Osteoblast (primary cell): ENCODE measurements around the gene TNP2. TPM values are rescaled to one million over a fixed set of nuclear protein-coding genes. Genes with fewer than 3 reads are reported as not detected.

Experiments
- DNase-seq: peaks from one replicate; pipeline ENCODE4 v3.0.0; 2011; ENCODE audit warnings: low spot score, mixed read lengths; ENCODE audit not compliant: insufficient read length; ENCODE audit errors: missing footprints
- H2AFZ ChIP-seq: 2 replicates; pipeline ENCODE4 v1.6.0; 2011; ENCODE audit warnings: mild to moderate bottlenecking, low read length
- H3K27ac ChIP-seq: 2 replicates; pipeline ENCODE4 v1.5.1; 2011; ENCODE audit warnings: mild to moderate bottlenecking, low read depth, low read length, moderate library complexity
- H3K27me3 ChIP-seq: 2 replicates; pipeline ENCODE4 v1.6.0; 2012; ENCODE audit warnings: mild to moderate bottlenecking, control low read depth, inconsistent platforms, low read length, moderate library complexity; ENCODE audit not compliant: insufficient read depth
- H3K36me3 ChIP-seq: 2 replicates; pipeline ENCODE4 v1.5.1; 2011; ENCODE audit warnings: mild to moderate bottlenecking, low read length, control low read depth, moderate library complexity; ENCODE audit not compliant: insufficient read depth
- H3K4me1 ChIP-seq: 2 replicates; pipeline ENCODE4 v1.5.1; 2011; ENCODE audit warnings: mild to moderate bottlenecking, low read length, control low read depth, moderate library complexity; ENCODE audit not compliant: insufficient read depth
- H3K4me2 ChIP-seq: 2 replicates; pipeline ENCODE4 v1.6.0; 2011; ENCODE audit warnings: mild to moderate bottlenecking, low read length; ENCODE audit not compliant: insufficient read depth
- H3K4me3 ChIP-seq: fragments of 200-600 bp; sonication (generic); 3 replicates; pipeline ENCODE4 v1.5.1; 2012; ENCODE audit warnings: mild to moderate bottlenecking, low read length, inconsistent platforms; ENCODE audit not compliant: insufficient read depth
- H3K79me2 ChIP-seq: 2 replicates; pipeline ENCODE4 v1.6.0; 2012; ENCODE audit warnings: mild to moderate bottlenecking, low read length, control low read depth, inconsistent platforms; ENCODE audit not compliant: insufficient read depth
- H3K9me3 ChIP-seq: 2 replicates; pipeline ENCODE4 v1.5.1; 2011; ENCODE audit warnings: low read depth, low read length, control low read depth
- H4K20me1 ChIP-seq: 2 replicates; pipeline ENCODE4 v1.6.0; 2012; ENCODE audit warnings: mild to moderate bottlenecking, low read length, control low read depth; ENCODE audit not compliant: insufficient read depth
- CTCF ChIP-seq: IDR thresholded peaks from 2 replicates; pipeline ENCODE4 v1.5.1; 2011; ENCODE audit warnings: mild to moderate bottlenecking, low read depth, low read length, moderate library complexity; ENCODE audit errors: extremely low read depth
- total RNA-seq: library from RNA; depleted of rRNA; stranded (reverse); fragments of >200 nt; gene quantifications from 2 replicates; pipeline ENCODE4 v1.2.3, GENCODE V29; 2012

TNP2 gene
- total RNA-seq, 1 donor: not detected

- H3K9me3 ChIP-seq: no peaks in the 10 kb centered on the region
- DNase-seq: no peak
- H3K36me3 ChIP-seq: no peaks in the 10 kb centered on the region
- H3K79me2 ChIP-seq: no peaks in the 10 kb centered on the region
- no peaks in the 10 kb centered on the region for H4K20me1 ChIP-seq
- no peak for TF ChIP-seq CTCF
- no peak overlapping the region for H2AFZ ChIP-seq
- H3K4me1 ChIP-seq: no peaks in the 10 kb centered on the region
- no peak overlapping the region for H3K27ac ChIP-seq
- no peaks in the 10 kb centered on the region for H3K27me3 ChIP-seq
- H3K4me2 ChIP-seq: no peak overlapping the region
- H3K4me3 ChIP-seq: no peak overlapping the region
Measured at GRCh38 chr16:11232852-11233726, 36.0 kb downstream of the TNP2 start.

GRCh38 chr16:11232302-11232851 is 36.7 kb downstream of the TNP2 start:
- Histone ChIP-seq H3K4me1 (no peaks in the 10 kb centered on the region), H3K4me2 (no peak overlapping the region), H3K27me3 (no peaks in the 10 kb centered on the region), H3K27ac (no peak overlapping the region), H2AFZ (no peak overlapping the region), H3K9me3 (no peaks in the 10 kb centered on the region), H3K36me3 (no peaks in the 10 kb centered on the region), H4K20me1 (no peaks in the 10 kb centered on the region), H3K79me2 (no peaks in the 10 kb centered on the region), H3K4me3 (no peak overlapping the region)
- DNase-seq: no peak
- no peak for TF ChIP-seq CTCF

DNA sequence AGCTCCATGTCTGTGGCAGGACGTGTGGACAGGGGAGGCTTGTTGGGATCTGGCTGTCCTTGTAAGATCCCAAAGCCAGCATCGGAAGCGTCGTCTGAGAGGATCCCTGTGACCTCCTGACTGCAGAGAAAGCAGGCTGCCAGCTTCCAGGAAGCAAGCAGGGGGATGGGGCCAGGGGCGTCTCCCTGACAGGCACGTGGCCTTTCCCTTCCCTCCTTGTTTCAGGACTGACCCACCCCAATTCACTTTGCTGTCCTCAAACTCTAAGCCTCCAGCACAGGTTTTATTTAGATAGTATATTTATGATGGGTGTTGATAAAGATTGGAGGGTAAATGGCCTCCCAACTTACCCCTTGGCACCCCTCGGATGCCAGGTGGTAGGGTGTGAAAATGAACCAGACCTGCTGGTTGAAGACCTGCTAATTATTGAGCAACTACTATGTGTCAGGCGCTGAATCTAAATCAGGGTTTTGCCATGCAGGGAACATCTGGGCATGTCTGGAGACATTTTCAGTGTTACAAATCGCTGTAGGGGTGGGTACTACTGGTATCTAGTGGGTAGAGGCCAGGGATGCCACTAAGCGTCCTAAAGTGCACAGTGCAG is 37.7 kb downstream of the TNP2 start:
- Histone ChIP-seq H3K9me3 (no peaks in the 10 kb centered on the region), H3K4me1 (no peaks in the 10 kb centered on the region), H3K79me2 (no peaks in the 10 kb centered on the region), H4K20me1 (no peaks in the 10 kb centered on the region), H3K4me3 (no peak overlapping the region), H3K27ac (no peak overlapping the region), H3K4me2 (no peak overlapping the region), H3K36me3 (no peaks in the 10 kb centered on the region), H2AFZ (no peak overlapping the region), H3K27me3 (no peaks in the 10 kb centered on the region)
- TF ChIP-seq CTCF: no peak
- no peak for DNase-seq

- no peaks in the 10 kb centered on the region for H3K36me3 ChIP-seq
- H2AFZ ChIP-seq: no peak overlapping the region
- no peaks in the 10 kb centered on the region for H3K79me2 ChIP-seq
- H3K27ac ChIP-seq: no peak overlapping the region
- H3K4me2 ChIP-seq: no peak overlapping the region
- H3K27me3 ChIP-seq: no peaks in the 10 kb centered on the region
- no peak for DNase-seq
- no peaks in the 10 kb centered on the region for H3K9me3 ChIP-seq
- no peak for TF ChIP-seq CTCF
- H3K4me1 ChIP-seq: no peaks in the 10 kb centered on the region
- H4K20me1 ChIP-seq: no peaks in the 10 kb centered on the region
- no peak overlapping the region for H3K4me3 ChIP-seq
Measured at GRCh38 chr16:11229906-11230305, 39.2 kb downstream of the TNP2 start.
